Ishikawa (cell line): ENCODE measurements around the gene PEX12.

Source experiments
- CEBPB ChIP-seq: IDR thresholded peaks from 2 replicates; pipeline ENCODE4 v1.6.1; 2012
- CREB1 ChIP-seq: IDR thresholded peaks from 2 replicates; pipeline ENCODE4 v1.6.1; 2012; ENCODE audit warnings: low read depth
- EGR1 ChIP-seq: IDR thresholded peaks from 2 replicates; pipeline ENCODE4 v1.6.1; 2012
- EP300 ChIP-seq: IDR thresholded peaks from 2 replicates; pipeline ENCODE4 v1.6.1; 2012; ENCODE audit warnings: borderline replicate concordance
- FOXM1 ChIP-seq: IDR thresholded peaks from 2 replicates; pipeline ENCODE4 v1.6.1; 2012; ENCODE audit warnings: low read depth, borderline replicate concordance
- NFIC ChIP-seq: IDR thresholded peaks from 2 replicates; pipeline ENCODE4 v1.6.1; 2012
- RAD21 ChIP-seq: IDR thresholded peaks from 2 replicates; pipeline ENCODE4 v1.6.1; 2012; ENCODE audit warnings: low read depth
- TAF1 ChIP-seq: IDR thresholded peaks from 2 replicates; pipeline ENCODE4 v1.6.1; 2012; ENCODE audit warnings: low read depth, mild to moderate bottlenecking
- TCF12 ChIP-seq: IDR thresholded peaks from 2 replicates; pipeline ENCODE4 v1.6.1; 2012; ENCODE audit warnings: low read depth
- TEAD4 ChIP-seq: IDR thresholded peaks from 2 replicates; pipeline ENCODE4 v1.6.1; 2012
- YY1 ChIP-seq: IDR thresholded peaks from 2 replicates; pipeline ENCODE4 v1.6.1; 2012; ENCODE audit warnings: low read depth
- ZBTB7A ChIP-seq: IDR thresholded peaks from 2 replicates; pipeline ENCODE4 v1.6.1; 2012; ENCODE audit warnings: low read depth
- TF ChIP-seq, protein P1 (sequence below): IDR thresholded peaks from 2 replicates; pipeline ENCODE4 v1.6.1; 2012
- TF ChIP-seq, protein P2 (sequence below): IDR thresholded peaks from 2 replicates; pipeline ENCODE4 v1.6.1; 2012
- TF ChIP-seq, protein P3 (sequence below): IDR thresholded peaks from 2 replicates; pipeline ENCODE4 v1.6.1; 2012; ENCODE audit warnings: low read depth, mild to moderate bottlenecking

PEX12 gene

DNA sequence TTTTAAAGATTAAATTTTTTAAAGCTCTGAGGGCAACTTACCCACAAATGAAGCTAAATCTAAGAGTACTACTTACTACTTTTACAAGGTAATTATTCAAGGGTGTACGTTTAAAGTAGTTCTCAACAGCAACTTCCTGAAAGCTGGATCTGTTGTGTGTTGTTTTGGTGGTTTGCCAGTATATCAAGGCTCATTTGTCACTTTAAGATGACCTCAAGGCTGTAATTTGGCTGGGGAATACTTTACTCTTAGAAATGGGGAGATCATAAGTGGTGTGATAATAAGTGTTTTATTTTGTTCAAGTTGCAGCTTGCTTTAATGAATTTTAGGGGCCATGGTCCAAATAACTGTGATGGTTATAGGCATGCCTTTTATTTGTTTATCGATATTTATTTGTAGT, 39.1 kb upstream of the PEX12 start:
- TF ChIP-seq CREB1 (no peak), TCF12 (no peak), TAF1 (no peak), FOXM1 (no peak), CEBPB (no peak), RAD21 (no peak), TEAD4 (no peak), EP300 (no peak), ZBTB7A (no peak), NFIC (no peak)

DNA sequence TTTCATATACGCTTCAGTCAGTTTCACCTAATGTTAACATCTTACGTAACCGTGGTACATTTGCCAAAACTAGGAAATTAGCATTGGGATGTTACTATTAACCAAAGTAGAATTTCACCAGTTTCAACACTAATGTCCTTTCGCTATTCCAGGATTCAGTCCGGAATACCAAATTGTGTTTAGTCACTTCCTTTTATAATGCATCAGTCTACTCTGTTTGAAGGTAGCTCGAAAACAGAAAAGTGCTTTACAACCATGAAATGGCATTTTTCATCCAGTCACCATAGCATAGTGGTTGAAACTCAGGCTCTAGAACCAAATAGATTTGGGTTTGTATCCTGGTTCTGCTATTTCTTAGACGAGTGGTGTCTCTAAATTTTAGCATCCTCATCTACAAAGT, 38.2 kb upstream of the PEX12 start:
- TF ChIP-seq EGR1, result no peak
- no peak for TF ChIP-seq FOXM1
- TF ChIP-seq, protein P1, sequence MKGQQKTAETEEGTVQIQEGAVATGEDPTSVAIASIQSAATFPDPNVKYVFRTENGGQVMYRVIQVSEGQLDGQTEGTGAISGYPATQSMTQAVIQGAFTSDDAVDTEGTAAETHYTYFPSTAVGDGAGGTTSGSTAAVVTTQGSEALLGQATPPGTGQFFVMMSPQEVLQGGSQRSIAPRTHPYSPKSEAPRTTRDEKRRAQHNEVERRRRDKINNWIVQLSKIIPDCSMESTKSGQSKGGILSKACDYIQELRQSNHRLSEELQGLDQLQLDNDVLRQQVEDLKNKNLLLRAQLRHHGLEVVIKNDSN, result no peak

DNA sequence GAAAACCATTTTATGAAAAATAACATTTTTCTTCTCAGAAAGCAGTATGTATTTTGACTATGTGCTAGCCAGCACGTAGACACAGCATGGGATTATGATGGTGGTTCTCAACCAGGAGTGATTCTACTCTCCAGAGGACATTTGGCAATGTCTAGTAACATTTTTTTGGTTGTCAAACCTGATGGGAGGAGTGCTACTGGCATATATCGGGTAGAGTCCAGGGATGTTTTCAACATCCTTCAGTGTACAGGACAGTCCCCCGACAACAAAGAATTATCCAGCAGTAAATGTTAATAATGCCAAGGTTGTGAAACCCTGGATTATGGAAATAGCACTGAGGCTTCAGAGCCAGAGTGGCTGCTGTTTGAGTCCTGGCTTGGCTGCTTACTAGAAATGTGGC, 36.4 kb upstream of the PEX12 start:
- no peak for TF ChIP-seq TAF1
- no peak for TF ChIP-seq YY1
- TF ChIP-seq, protein P2, sequence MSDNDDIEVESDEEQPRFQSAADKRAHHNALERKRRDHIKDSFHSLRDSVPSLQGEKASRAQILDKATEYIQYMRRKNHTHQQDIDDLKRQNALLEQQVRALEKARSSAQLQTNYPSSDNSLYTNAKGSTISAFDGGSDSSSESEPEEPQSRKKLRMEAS, result no peak
- no peak for TF ChIP-seq EP300
- no peak for TF ChIP-seq TEAD4
- TF ChIP-seq ZBTB7A, result no peak
- TF ChIP-seq, protein P1, result no peak
- no peak for TF ChIP-seq TCF12

DNA sequence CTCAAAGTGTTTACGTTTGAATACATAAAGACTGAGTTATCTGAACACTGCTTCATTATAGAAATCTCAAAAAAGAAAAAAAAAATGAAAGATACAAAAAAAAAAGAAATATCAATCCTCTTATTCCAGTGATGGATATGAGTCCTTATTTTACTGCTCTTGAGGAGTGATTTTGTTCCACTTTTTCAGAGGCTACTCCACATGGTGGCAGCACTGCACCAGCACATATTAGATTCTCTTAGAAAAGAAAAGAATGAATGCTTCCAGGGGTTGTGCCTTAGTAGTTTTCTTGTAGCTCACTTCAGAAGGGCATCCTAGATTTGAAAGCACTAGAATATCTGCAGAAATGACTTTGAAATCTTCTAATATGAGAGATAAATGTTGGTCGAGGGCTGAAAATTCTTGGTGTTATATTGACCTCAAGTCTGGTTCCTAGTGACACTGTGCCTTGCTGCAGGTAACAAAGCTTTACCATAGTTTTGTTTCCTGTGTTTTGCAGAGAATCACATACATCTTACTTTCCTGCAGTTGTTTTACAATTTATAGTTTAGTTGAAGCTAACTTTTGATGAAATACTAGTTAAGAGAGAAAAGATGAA, 34.7 kb upstream of the PEX12 start:
- peak; percentile 61 for TF ChIP-seq RAD21
- no peak for TF ChIP-seq FOXM1

DNA sequence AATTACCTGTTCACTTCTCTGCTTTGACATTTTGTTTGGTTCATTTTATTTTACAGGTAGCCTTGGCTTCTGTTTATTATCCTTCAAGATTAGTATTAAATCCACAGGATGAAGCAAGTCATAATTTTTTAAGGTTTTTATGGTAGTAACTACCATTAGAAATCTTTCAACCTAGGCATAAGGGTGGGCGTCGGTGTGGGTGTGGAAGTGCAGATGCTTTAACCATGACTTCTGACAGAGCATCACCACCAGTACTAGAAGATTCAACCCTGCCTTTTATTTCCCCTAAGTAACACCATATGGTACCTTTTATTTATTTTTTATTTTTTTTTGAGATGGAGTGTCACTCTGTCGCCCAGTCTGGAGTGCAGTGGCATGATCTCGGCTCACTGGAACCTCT, 31.5 kb upstream of the PEX12 start:
- TF ChIP-seq ZBTB7A (no peak), TEAD4 (no peak), CEBPB (no peak), YY1 (no peak), TAF1 (no peak), NFIC (no peak), EGR1 (no peak)
- TF ChIP-seq, protein P1, result no peak
- TF ChIP-seq, protein P2, result no peak

DNA sequence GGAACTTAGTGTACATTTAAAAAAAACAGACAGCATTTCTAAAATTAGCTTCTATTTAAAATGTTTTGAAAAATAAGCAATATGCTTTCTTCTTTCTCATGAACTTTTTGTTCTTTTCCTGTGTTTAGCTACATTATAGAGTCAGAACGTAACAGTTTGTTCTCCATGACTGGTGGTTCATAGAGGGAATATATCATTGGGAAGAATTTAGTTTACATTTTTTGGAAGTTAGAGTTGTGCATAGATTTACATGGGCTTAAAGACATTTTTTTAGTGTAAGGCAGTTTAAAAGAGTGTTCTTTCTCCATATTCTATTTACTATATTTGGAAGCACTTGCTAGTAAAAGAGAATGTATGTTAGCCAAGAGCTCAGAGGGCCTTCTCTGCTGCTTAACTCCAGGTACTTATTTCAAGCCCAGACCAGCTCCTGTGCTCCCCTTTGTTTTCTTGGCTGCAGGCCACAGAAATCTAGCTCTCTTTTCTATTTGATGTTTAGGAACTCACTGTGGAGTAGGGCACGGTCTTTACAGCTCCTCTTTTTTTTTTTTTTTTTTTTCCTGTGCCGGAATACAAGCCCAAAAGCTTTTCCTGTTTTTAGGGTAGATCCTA, 29.0 kb upstream of the PEX12 start:
- no peak for TF ChIP-seq TCF12
- no peak for TF ChIP-seq FOXM1

DNA sequence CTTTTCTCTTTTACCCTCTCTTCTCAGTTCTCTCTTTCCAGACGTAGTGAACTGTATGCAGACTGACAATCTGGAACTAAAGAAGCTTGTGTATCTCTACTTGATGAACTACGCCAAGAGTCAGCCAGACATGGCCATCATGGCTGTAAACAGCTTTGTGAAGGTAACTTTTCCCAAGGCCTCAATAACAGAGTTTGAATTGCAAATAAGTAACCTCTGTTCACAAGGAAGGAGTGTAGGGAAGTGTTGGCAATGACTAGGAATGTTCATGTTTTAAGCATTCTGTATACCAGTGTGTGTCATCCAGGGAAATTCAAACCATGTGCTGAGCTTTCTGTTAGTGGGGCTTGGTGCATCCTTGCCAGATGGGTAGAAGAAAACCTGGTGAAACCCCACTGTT, 27.3 kb upstream of the PEX12 start:
- TF ChIP-seq EP300, result no peak
- TF ChIP-seq, protein P1, result no peak
- TF ChIP-seq, protein P2, result no peak
- TF ChIP-seq CEBPB, result no peak
- no peak for TF ChIP-seq EGR1
- no peak for TF ChIP-seq ZBTB7A
- no peak for TF ChIP-seq TAF1
- TF ChIP-seq YY1, result no peak
- TF ChIP-seq TEAD4, result no peak
- TF ChIP-seq, protein P3, sequence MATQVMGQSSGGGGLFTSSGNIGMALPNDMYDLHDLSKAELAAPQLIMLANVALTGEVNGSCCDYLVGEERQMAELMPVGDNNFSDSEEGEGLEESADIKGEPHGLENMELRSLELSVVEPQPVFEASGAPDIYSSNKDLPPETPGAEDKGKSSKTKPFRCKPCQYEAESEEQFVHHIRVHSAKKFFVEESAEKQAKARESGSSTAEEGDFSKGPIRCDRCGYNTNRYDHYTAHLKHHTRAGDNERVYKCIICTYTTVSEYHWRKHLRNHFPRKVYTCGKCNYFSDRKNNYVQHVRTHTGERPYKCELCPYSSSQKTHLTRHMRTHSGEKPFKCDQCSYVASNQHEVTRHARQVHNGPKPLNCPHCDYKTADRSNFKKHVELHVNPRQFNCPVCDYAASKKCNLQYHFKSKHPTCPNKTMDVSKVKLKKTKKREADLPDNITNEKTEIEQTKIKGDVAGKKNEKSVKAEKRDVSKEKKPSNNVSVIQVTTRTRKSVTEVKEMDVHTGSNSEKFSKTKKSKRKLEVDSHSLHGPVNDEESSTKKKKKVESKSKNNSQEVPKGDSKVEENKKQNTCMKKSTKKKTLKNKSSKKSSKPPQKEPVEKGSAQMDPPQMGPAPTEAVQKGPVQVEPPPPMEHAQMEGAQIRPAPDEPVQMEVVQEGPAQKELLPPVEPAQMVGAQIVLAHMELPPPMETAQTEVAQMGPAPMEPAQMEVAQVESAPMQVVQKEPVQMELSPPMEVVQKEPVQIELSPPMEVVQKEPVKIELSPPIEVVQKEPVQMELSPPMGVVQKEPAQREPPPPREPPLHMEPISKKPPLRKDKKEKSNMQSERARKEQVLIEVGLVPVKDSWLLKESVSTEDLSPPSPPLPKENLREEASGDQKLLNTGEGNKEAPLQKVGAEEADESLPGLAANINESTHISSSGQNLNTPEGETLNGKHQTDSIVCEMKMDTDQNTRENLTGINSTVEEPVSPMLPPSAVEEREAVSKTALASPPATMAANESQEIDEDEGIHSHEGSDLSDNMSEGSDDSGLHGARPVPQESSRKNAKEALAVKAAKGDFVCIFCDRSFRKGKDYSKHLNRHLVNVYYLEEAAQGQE, result no peak
- TF ChIP-seq RAD21, result no peak
- no peak for TF ChIP-seq NFIC
- no peak for TF ChIP-seq CREB1
- no peak for TF ChIP-seq TCF12
- TF ChIP-seq FOXM1, result no peak

DNA sequence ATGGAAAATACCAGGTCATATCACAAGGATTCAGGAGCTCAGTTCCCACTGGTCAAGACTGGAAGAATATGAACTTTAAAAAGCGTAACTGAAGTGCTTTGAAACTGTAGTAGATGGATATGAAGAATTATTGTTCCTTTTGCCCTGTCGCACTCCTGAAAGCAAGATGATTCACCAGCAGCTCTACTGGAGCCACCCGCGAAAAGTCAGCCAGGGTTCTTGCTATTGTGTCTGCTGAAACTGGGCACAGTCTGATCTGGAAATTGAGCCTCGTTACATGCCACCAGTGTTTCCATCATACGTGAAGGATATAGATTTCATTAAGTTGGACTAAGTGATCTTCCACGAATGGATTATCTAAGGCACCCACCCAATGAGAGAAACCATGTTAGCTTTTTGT, 25.3 kb upstream of the PEX12 start:
- TF ChIP-seq CEBPB (no peak), TEAD4 (no peak), FOXM1 (no peak), TAF1 (no peak), EP300 (no peak), CREB1 (no peak), RAD21 (no peak), ZBTB7A (no peak)
- TF ChIP-seq, protein P3, result no peak
- TF ChIP-seq, protein P2, result no peak
- TF ChIP-seq, protein P1, result no peak
